Mucosa of rectum (tissue), 2 donors: ENCODE results near the gene TKT.
A peak's percentile ranks its signal among the peaks of the same experiment; 100 is the strongest.

Experiments
- H3K27ac ChIP-seq, 2 donors: one replicate each; pipeline ENCODE4 v1.7.0; 2013; ENCODE audit warnings: inconsistent platforms in 2 of 2, low read depth in 2 of 2, low read length in 2 of 2
- H3K27me3 ChIP-seq, 2 donors: one replicate each; pipeline ENCODE4 v1.7.0; 2013; ENCODE audit warnings: low read length in 2 of 2; ENCODE audit not compliant: control insufficient read depth in 2 of 2, insufficient read depth in 2 of 2
- H3K36me3 ChIP-seq, 2 donors: one replicate each; pipeline ENCODE4 v1.7.0; 2013; ENCODE audit warnings: low read length in 2 of 2; ENCODE audit not compliant: control insufficient read depth in 2 of 2, insufficient read depth in 2 of 2
- H3K4me1 ChIP-seq, 2 donors: one replicate each; pipeline ENCODE4 v1.7.0; 2013; ENCODE audit warnings: low read length in 2 of 2, mild to moderate bottlenecking in 1 of 2; ENCODE audit not compliant: control insufficient read depth in 2 of 2, insufficient read depth in 2 of 2
- H3K4me3 ChIP-seq, 2 donors: one replicate each; pipeline ENCODE4 v1.7.0; 2013; ENCODE audit warnings: low read length in 2 of 2
- H3K9ac ChIP-seq, 2 donors: one replicate each; pipeline ENCODE4 v1.7.0; 2013; ENCODE audit warnings: low read length in 2 of 2, low read depth in 1 of 2, mild to moderate bottlenecking in 1 of 2
- H3K9me3 ChIP-seq, 2 donors: one replicate each; pipeline ENCODE4 v1.7.0; 2013; ENCODE audit warnings: low read length in 2 of 2; ENCODE audit not compliant: control insufficient read depth in 2 of 2
- donor health status: healthy.
- donor health status: Normal muscosa, but diverticular disease.

The TKT gene

DNA sequence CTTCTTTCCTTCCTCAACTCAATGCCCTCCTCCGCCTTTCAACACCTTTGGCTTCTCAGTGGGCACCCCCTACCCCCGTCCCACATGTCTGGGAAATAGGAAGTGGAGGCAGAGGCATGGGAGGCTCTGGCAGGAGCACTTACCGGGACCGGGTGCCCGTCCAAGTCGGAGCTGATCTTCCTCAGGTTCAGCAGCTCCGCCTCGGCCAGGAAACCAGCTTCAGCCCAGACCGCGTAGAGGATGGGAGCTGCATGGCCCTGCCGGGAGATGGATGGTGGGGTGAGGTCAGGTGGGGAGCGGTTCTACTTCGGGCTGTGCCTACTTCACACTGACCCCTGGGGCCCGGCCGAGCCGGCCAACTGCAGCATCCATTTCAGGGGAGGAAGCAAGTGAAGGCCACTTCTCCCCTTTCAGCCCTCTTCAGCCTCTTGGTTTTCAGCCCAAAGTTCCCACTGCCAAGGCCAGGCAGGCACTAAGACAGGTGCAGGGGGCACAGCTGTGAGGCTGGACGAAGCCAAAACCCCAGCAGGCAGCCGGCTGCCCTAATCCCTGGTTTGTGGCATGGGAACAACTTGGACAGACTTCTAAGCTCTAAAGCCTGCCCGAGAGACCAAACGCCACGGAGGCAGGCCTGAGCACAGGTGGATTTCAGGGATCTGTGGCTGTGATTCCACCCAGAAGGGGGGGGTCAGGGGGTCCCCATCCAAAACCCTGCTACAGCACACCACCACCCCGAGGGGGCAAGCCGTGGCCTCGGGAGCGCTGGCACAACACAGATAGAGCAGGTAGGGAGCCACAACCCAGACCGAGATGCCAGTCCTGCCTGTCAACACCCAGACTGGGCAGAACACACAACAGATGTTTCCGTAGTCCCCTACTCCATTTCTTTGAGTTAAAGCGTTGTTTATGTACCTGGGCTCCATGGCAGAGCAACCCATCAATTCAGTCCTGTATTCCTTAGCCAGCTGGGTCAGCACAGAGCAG lies 14.5 kb downstream of the TKT start:
- no peak overlapping the region for H3K4me3 ChIP-seq
- H3K4me1 ChIP-seq, result peaks cover 21 to 38% of the 10 kb centered on the region in 2 donors
- H3K36me3 ChIP-seq, result peaks cover 18 to 44% of the 10 kb centered on the region in 2 donors
- H3K9ac ChIP-seq, result no peak overlapping the region
- H3K9me3 ChIP-seq, result no peaks in the 10 kb centered on the region
- no peaks in the 10 kb centered on the region for H3K27me3 ChIP-seq
- no peak overlapping the region for H3K27ac ChIP-seq

GRCh38 chr3:53239800-53240199 lies 16.0 kb downstream of the TKT start:
- Histone ChIP-seq H3K4me1 (peaks cover 26 to 43% of the 10 kb centered on the region in 2 donors), H3K9ac (no peak overlapping the region), H3K27ac (no peak overlapping the region), H3K4me3 (no peak overlapping the region), H3K9me3 (no peaks in the 10 kb centered on the region), H3K36me3 (peaks cover 18 to 51% of the 10 kb centered on the region in 2 donors), H3K27me3 (no peaks in the 10 kb centered on the region)

- peaks cover 26 to 43% of the 10 kb centered on the region in 2 donors for H3K4me1 ChIP-seq
- H3K27ac ChIP-seq, result peak overlapping the region; percentile 68 to 69
Measured at GRCh38 chr3:53238886-53239285, 16.9 kb downstream of the TKT start.

GRCh38 chr3:53238051-53238850 lies 17.6 kb downstream of the TKT start:
- Histone ChIP-seq H3K4me3 (no peak overlapping the region), H3K9ac (peak overlapping the region in 1 of 2 donors; percentile 37), H3K27me3 (no peaks in the 10 kb centered on the region), H3K4me1 (peaks cover 25 to 39% of the 10 kb centered on the region in 2 donors), H3K9me3 (no peaks in the 10 kb centered on the region), H3K27ac (peak overlapping the region; percentile 68 to 69), H3K36me3 (peaks cover 31 to 64% of the 10 kb centered on the region in 2 donors)

More at GRCh38 chr3:53238886-53239285, 16.9 kb downstream of the TKT start:
- Histone ChIP-seq H3K27me3 (no peaks in the 10 kb centered on the region), H3K4me3 (no peak overlapping the region), H3K36me3 (peaks cover 26 to 58% of the 10 kb centered on the region in 2 donors), H3K9me3 (no peaks in the 10 kb centered on the region), H3K9ac (no peak overlapping the region)

- H3K4me3 ChIP-seq, result no peak overlapping the region
- H3K27ac ChIP-seq, result no peak overlapping the region
- peaks cover 41 to 70% of the 10 kb centered on the region in 2 donors for H3K36me3 ChIP-seq
- H3K9me3 ChIP-seq, result no peaks in the 10 kb centered on the region
- H3K4me1 ChIP-seq, result peaks cover 20 to 35% of the 10 kb centered on the region in 2 donors
- no peaks in the 10 kb centered on the region for H3K27me3 ChIP-seq
- no peak overlapping the region for H3K9ac ChIP-seq
Measured at GRCh38 chr3:53236112-53236841, 19.5 kb downstream of the TKT start.

DNA sequence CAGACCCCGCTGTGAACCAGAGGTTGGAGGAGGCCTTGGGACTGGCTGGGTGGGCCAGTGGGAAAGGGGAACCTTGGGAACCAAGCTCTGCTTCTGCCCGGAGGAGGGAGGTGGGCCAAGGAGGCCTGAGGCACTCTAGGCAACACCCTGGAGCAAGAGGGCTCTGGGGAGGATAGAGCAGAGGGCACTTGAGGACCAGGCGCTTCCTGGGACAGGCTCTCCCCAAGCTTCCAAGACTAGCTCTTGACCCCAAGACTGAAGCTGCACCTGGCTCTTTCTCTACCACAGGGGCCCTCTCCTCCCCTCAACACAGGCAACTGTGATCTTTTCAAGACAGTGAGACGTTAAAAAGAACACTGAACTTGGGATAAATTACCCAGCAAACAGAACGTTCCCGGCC lies 20.3 kb downstream of the TKT start:
- peaks cover 42 to 63% of the 10 kb centered on the region in 2 donors for H3K36me3 ChIP-seq
- H3K27ac ChIP-seq, result no peak overlapping the region
- no peak overlapping the region for H3K9ac ChIP-seq
- no peaks in the 10 kb centered on the region for H3K9me3 ChIP-seq
- H3K4me1 ChIP-seq, result peaks cover 20 to 35% of the 10 kb centered on the region in 2 donors
- no peak overlapping the region for H3K4me3 ChIP-seq
- no peaks in the 10 kb centered on the region for H3K27me3 ChIP-seq

DNA sequence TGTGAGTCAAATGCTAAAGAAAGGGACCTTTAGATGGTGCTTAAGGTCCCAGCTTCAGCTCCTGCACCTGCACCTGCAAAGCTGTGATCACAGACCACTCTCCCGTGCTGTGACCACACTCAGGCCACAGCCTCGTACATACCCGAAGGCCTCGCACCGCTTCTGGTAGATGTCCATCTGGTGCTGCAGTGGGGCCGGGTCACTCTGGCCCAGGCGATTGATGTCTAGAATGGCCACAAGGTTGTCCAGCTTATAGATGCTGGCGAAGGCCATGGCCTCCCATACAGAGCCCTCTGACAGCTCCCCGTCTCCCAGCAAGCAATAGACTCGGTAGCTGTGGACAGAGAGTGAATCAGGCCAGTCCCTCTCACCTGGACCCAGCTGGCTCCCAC lies 21.0 kb downstream of the TKT start:
- no peak overlapping the region for H3K27ac ChIP-seq
- no peaks in the 10 kb centered on the region for H3K27me3 ChIP-seq
- peaks cover 20 to 35% of the 10 kb centered on the region in 2 donors for H3K4me1 ChIP-seq
- H3K36me3 ChIP-seq, result peaks cover 44 to 64% of the 10 kb centered on the region in 2 donors
- H3K4me3 ChIP-seq, result no peak overlapping the region
- H3K9ac ChIP-seq, result no peak overlapping the region
- no peaks in the 10 kb centered on the region for H3K9me3 ChIP-seq

DNA sequence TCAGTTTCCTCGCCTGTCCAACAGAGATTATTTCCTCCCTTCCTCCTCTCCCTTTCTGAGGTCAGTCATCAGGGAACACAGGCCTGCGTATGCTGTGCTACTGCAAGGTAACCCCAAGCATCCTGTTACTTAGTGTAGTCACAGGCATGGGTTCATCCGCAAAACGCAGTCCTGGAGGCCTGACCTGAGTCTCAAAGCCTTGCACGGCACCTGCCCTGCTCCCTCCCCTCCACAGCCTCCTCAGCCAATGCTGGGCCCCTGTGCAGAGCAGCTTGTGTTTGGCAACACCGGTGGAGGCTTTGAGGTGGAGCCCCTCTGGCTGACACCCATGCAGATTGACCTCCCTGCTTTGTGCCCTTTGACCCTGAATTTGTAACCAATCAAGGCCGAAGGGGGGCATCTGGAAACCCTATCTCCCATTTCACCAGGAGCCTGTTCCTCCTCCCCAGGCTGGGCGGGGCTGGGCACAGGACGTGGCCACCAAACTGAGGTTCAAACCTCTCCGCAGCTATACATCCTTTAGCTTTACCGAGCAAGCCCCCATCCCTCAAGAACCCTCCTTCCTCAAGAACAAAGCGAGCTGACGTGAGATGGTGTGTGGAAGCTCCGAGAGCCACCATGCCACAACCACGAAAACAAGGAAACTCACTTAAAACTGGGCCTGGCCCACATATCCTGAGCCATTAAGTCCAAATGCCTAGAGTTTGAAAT lies 21.5 kb downstream of the TKT start:
- H3K9me3 ChIP-seq, result no peaks in the 10 kb centered on the region
- no peak overlapping the region for H3K9ac ChIP-seq
- no peak overlapping the region for H3K4me3 ChIP-seq
- H3K27ac ChIP-seq, result no peak overlapping the region
- H3K27me3 ChIP-seq, result no peaks in the 10 kb centered on the region
- H3K4me1 ChIP-seq, result peaks cover 20 to 34% of the 10 kb centered on the region in 2 donors
- peaks cover 46 to 65% of the 10 kb centered on the region in 2 donors for H3K36me3 ChIP-seq

DNA sequence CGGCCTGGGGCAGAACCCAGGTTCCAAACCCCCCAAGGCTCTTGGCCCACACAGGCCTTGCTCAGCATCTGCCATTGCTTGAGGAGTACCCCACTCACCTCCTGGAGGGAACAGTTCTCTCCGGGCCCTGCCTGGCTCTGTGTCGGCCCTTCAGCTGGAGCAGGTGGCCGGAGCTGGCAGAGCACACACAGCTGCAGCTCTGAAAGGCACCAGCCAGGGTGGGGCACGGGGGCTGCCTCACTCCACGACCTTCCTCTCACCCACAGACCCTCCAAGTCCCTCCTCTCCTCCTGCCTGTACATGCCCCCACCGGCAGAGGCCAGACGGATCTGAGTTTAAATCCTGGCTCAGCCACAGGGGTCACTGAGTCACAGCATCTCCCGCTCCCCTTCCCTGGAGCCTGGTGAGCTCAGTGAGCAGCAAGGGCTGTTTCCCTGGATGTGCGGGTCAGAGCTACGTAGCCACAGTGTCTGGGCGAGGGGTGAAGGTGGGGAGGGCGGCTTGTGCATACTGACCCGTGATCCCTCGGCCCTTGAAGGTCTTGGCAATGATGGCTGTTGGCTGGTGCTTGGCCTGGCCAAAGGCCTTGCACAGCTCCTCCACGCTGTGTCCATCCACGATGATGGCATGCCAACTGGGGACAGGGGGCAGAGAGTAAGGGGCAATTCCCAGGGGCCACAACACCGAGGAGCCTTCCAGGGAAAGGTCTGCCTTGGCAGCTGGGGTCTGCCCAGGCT lies 23.0 kb downstream of the TKT start:
- Histone ChIP-seq H3K4me1 (peaks cover 13 to 19% of the 10 kb centered on the region in 2 donors), H3K27me3 (no peaks in the 10 kb centered on the region), H3K9me3 (no peaks in the 10 kb centered on the region), H3K36me3 (peaks cover 60 to 67% of the 10 kb centered on the region in 2 donors), H3K9ac (no peak overlapping the region), H3K27ac (no peak overlapping the region), H3K4me3 (no peak overlapping the region)
